GM21737 (cell line): Measurements from ENCODE around the gene PIP5K1C.

Experiments
- ATAC-seq: cut with Tn5 transposase; IDR thresholded peaks from one replicate; pipeline ENCODE4 v1.9.1; 2021; ENCODE audit warnings: mild to moderate bottlenecking, moderate library complexity; ENCODE audit not compliant: unreplicated experiment

The PIP5K1C gene

DNA sequence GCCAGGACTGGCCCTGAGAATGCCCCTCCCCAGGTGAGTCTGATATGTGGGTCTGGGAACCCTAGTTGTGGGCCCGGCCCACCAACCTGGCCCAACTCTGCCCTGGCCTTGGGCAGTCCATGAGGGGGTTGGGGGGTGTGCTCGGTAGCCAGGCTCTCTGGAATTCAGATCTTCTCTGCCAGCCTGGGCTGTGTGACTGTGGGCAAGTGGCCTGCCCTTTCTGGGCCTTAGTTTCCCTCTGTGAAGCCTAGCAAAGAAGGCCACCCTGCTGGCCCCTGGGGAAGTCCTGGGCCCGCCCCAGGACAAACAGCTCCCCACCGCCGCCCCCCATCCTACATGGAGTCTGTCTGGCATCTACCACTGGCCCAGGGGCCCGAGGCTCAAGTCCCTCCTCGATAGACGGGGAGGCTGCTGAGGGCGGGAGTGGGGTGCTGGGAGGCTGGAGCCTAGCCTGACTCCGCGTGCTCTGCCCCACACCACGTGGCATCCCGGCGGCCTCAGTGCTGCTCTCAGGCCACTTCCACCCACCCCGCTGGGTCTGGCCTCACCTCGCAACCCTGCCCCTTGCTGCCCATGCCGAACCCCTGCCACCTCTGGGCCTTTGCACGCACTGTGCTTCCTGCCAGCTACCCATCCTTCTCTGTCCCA, 85.3 kb downstream of the PIP5K1C start:
- ATAC-seq = no peak

GRCh38 chr19:3613818-3614661, 86.2 kb downstream of the PIP5K1C start:
- ATAC-seq = no peak

DNA sequence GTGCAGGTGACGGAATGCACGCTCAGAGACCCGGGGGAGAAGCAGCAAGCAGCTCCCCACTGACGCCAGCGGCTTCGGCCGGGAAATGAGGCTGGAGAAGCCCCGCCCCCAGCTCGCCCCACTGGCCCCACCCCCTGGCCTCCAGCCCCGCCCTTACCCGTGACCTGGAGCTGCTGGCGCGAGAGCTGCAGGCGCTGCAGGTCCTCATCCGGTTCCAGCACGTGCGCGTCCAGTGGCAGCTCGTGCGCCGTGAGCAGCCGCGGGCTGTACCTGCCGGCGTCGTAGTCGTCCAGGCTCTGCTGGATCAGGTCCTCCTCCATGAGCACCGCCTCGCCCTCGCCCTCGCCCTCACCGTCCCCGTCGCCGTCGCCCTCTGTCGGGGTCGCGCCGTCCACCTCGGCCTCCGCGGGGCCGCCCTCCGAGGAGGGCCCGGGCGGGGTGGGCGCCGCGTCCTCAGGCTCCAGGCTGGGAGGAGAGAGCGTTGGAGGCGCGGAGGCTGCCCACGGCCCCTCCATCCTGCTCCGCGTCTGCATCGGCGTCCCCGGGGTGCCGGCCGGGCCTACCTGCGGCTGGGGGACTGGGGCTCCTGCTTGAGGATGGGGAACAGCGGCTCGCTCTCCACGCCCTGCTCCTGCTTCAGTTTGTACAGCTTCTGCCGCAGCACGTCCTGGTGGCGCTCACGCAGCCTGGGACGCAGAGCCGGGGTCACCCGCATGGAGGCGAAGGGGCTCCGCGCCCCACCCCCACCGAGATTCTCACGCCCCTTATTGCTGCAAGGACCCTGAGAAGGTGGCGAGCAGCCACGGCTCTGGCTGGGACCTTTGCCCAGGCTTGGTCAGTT, 87.1 kb downstream of the PIP5K1C start:
- ATAC-seq = no peak

GRCh38 chr19:3612330-3612729, 87.9 kb downstream of the PIP5K1C start:
- no peak for ATAC-seq

DNA sequence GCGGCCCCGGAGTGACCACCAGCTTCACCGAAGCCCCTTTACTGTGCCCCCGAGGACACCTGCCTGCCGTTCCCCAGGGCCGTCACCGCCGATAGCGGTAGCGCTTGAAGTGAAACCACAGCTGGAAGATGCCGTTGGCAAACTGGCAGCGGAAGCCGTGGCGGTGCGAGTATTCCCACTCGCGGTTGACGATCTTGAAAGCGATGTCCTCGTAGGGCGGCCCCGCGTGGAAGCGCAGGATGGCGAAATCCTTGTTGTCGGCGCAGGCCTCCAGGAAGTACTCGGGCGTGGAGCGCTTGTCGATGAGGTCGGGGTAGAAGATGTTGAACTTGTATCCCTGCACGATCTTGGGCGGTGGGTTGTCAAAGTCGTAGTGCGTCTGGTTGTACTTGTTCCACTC, 88.4 kb downstream of the PIP5K1C start:
- no peak for ATAC-seq

GRCh38 chr19:3610745-3611717, 89.2 kb downstream of the PIP5K1C start:
- no peak for ATAC-seq

GRCh38 chr19:3609779-3610719, 90.2 kb downstream of the PIP5K1C start:
- ATAC-seq = no peak

DNA sequence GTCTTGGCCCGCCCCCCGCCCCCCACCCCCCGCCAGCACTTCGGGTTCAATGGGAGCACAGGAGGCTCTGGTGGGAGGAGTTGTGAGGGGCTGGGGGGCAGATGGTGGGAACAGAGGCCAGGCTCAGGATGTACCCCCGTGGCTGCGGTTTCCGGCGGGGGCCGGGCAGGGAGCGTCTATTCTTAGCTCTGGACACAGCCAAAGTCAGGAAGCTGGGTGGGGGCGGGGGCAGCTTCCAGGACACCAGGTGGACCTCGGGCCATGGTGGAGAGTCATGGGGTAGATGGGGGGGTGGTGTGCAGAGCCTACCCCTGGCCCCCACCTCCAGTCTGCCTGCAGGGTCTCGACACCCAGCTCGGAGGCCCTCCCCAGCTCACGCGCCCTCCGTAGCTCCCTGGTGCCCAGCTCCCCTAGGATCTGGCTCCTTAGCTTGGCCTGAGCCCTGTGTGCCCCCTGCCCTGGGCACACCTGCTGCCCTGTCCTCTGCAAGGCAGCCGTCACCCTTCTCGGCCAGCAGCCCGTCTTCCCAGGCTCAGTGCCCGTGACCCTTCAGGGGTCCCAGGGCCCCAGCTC, 91.4 kb downstream of the PIP5K1C start:
- ATAC-seq = no peak

GRCh38 chr19:3608079-3608641, 92.1 kb downstream of the PIP5K1C start:
- ATAC-seq = no peak

DNA sequence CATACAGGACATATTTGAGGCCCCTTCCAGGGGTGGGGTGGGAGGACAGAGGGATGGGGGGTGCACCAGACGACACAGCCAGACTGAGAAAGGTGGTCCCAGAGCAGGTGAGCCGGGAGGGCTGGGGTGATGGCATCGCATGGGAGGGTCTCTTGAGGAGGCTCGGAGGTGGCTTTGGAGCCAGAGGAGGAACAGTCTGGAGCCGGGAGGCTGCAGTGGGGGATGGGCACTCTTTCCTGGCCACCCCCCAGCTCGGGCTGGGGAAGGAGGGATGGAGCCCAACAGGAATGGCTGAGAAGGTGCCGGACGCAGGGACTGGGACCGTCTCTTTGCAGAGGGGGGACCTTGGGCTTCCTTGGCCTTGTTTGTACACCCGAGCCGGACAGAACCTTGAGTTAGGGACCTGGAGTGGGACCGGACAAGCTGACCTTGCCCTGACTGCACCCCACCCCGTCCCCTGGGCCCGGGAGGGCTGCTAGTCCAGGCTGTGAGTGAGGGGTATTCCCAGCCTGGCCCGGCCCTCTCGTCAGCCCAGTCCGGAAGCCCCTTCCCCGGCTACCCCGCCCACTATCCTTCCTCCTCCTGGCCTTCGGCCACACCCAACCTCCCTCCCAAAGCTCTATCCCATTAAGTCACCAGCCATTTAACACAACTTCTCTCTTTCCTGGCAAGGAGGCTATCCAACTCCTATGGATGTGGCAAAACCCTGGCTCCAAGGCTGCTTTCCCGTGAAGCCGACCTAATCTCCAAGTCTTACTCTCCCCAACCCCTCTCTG, 92.8 kb downstream of the PIP5K1C start:
- ATAC-seq = no peak

DNA sequence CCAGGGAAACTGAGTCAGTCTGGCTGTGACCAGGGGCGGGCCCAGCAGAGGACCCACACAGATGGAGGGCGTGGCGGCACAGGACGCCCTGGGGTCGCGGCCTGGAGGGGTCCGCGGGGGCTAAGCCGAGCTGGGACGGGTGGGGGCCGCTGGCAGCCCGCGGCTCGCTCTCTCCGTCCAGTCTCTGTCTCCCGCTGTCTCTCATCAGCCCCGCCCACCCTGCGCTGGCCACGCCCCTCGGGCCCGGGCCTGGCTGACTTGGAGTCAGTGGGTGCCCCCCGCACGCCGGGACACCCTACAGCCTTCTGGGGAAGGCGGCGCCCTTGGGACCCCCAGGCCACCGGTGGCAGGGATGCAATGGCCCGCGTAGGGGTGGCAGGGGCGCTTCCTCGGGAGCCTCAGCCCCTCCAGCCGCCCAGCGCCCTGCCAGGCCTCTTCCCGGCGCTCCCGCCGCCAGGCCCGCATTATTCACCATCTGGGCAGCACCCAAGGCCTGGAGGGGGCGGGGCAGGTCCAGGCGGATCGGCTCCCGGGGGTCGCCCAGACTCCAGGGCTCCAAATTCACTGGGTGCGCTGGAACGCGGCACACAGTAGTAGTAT, 93.5 kb downstream of the PIP5K1C start, which contains the start of gene TBXA2R:
Gene TBXA2R (minus strand): TSS at position 186 of the 600 bp plus-strand sequence. CDS start 6,241 bp downstream, outside the sequence.
- ATAC-seq = no peak

DNA sequence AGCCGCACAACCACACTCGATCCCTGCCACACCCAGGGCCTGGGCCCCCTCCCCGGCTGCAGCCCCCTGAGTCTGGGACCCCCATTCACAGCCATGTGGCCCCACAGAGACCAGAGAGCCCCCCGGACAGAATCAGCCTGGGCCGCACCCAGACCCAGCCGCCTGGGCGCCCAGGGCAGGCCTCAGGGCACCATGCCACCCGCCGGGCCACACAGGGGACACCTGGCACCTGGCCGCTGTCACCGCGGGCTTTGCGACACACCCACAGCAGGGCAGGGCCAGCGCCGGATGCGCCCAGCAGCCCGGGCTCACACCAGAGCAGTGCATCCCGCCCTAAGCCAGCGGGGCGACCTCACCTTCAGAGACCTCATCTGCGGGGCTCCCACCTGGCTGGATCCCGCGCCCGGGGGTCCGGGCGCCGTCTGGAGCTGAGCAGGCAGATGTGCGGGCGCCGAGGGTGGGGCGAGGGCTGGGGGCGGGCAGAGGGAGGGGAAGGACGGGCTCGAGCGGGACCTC, 94.0 kb downstream of the PIP5K1C start:
- ATAC-seq = no peak

- ATAC-seq = no peak
These were observed 94.5 kb downstream of the PIP5K1C start for GRCh38 chr19:3605770-3606169.

GRCh38 chr19:3605361-3605760, 94.9 kb downstream of the PIP5K1C start:
- ATAC-seq = no peak

GRCh38 chr19:3604987-3605343, 95.3 kb downstream of the PIP5K1C start:
- ATAC-seq = no peak

DNA sequence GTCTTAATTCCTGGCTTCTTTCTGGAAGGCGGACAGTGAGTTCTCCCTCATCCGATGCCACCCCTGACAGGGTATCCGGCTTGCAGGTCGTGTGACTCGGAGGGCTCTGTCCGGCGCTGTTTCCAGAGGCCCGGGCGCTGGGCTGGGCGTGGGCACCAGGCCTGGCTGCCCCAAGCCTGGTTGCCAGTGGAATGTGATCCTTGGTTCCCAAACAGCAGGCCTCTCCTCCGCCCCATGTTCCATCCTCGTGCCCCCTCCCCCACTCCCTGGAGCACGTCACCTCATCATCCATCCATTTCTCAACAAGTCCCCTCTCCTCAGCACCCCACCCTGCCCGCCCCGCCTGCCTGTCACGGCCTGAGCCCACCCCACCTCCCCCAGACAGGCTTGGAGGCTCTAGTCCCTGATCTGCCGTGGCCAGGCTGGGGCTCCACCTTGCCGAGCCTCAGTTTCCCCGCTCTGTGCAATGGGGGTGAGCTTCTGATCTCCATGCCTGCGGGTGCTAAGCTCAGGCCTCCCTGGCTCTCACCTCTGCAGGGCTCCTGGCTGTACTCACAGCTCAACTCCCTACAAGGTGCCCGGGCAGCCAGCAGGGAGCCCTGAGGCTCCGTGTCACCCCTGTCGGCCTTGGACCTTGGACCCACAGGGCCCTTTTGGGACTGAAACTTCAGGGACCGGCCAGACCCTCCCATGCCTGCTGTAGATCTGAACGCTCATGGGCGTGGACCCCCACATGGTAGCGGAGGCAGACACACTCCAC, 95.9 kb downstream of the PIP5K1C start:
- ATAC-seq = no peak
